NCI-H1694 treated with DMSO at 0.1 percent for 48 hours (cell line): ENCODE data around the gene PDZK1IP1.

ENCODE experiments used
- DNase-seq: peaks from one replicate; lab custom pipeline; 2025; lab: John Stamatoyannopoulos, UW

Gene PDZK1IP1, protein sequence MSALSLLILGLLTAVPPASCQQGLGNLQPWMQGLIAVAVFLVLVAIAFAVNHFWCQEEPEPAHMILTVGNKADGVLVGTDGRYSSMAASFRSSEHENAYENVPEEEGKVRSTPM

GRCh38 chr1:47189844-47190508, at the start of gene PDZK1IP1:
TSS of gene PDZK1IP1 (minus strand) at chr1:47190036. CDS start at chr1:47189932, 104 bp downstream.
- no peak for DNase-seq

DNA sequence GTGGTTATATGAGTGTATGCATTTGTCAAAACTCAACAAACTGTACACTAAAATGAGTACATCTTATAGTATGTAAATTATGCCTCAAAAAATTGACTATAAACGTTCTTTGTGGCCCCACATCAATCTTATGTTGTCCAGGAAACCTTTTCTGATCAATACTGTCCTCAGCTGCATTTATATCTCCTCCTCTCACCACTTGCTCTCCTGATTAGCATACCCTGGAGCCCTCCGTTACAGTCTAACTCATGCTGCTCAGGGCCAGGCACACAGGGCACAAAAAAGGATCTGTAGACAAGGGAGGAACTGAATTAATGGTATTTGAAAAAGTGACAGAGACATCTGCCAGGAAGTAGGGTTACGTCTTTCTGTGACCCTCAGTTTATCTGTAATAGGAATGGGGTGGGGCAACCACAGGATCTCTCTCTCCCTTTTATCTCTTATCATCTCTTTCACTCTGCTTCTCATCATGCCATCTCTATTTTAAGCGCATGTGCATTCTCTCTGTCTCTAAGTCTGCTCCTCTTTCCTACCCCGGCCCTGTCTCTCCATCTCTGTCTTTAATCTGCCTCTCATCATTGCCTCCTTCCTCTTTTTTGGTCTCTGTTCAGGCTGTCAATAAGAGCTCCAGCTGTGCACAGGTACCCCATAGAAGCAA, 49.2 kb upstream of the PDZK1IP1 start:
- DNase-seq, result no peak

- DNase-seq, result no peak
Measured at GRCh38 chr1:47235806-47236205, 46.0 kb upstream of the PDZK1IP1 start.

- DNase-seq, result no peak
Measured at GRCh38 chr1:47235241-47235681, 45.4 kb upstream of the PDZK1IP1 start.

DNA sequence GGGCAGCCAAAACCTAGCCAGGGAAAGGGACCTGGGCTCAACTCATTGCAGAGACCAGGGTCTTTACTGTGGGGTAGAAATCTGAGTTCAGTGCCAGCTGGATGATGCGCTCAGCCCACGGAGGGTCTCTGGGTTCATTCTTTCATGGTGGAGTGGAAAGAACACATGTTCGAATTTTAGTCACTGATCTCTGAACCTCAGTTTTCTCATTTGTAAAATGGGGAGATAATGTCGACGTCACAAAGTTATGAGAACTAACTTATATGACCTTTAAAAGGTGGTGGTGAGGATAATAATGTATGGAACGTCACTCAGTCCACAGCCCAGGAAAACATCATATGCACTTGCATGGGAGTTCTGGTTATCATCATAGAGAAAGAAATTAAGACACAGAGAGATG, 43.4 kb upstream of the PDZK1IP1 start:
- no peak for DNase-seq

GRCh38 chr1:47232187-47232874, 42.5 kb upstream of the PDZK1IP1 start, which contains the start of gene TAL1:
TSS of gene TAL1 (minus strand) at chr1:47232225. CDS start at chr1:47225888, 6,337 bp downstream.
- no peak for DNase-seq

GRCh38 chr1:47231301-47232186, 41.7 kb upstream of the PDZK1IP1 start:
- DNase-seq, result no peak

DNA sequence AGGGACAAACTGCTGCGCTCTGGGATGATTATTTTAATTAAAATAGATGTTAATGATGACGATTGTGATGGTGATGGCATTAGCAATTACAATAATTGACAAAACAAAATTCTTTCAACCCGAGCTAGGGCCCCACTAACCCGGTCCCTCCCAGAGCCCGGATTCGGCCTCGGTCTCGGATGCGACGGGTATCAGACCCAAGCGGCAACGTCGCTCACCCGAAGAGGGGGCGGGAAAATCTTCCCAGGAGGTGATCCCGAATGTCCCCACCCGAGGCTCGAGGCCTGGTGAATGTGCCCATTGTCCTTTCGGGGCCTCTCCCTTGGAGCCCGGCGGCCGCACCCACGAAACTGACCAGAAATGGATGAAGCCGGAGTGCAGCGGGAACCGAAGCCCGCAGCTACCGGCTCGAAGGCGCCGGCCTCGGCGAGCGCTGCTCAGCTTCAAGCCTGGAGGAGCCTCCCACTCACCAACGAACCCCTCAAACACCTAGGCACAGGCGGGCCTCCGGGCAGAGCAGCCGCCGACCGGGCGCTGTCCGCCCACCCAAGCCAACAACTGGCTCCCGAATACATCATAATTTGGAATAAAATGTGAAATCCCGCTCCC, 41.0 kb upstream of the PDZK1IP1 start:
- no peak for DNase-seq

- no peak for DNase-seq
Measured at GRCh38 chr1:47229886-47230691, 40.3 kb upstream of the PDZK1IP1 start.

GRCh38 chr1:47229031-47229885, 39.4 kb upstream of the PDZK1IP1 start:
- no peak for DNase-seq

DNA sequence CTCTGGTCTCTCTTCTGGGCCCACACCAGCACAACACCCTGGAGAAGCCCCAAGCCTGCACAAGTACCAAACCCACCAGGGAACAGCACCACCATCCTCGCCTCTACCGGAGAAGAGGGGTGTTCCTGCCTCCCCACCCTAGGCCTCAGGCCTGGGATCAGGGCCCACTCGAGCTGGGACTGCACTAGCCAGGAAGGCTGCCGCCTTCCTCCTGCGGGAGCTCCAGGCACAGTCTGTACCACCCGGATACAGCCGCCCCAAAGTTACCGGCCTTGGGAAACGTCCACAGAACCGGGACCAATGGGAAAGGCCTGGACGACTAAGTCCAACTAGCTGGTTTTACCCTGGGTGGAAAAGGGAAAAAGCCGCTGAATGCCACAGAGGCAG, 38.8 kb upstream of the PDZK1IP1 start:
- DNase-seq, result no peak

DNA sequence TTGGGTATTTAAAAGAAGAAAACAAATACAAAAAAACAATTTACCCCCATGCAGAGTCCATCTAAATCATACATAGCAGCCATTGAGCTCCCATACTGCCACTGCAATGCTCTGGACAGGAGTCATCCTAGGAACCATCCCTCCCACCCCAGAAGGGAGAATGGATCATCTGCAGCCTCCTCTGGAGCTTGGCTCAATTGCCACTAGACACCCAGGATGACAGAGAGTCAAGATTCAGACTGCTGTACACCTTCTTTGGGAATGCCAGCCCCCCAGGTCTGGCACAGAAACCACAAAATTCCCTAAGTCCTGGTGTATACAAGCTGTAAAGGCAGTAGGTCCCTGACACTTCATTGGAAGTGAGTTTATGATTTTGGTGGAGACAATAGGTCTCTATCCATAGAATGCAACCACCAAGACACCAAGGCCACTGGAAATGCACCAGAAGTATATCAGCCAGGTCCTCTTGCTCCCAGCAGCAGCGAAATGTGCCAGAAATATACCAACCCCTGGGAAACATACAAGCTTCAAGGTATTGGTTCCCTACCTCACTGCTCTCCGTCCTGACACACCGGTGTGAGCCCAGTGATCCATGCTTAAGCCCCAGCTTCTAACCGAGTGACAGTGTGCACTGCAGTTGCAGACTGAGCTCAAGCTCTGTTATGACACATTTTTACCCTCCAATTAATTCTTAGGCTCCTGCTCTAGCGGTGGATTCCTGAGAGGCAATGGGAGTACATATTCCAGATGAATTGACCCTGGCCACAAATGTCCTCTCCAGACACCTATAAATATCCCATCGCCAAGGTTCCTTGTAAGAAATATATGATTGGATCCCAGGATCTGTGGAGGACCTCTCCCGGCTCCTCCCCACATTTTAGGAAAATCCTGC, 37.8 kb upstream of the PDZK1IP1 start:
- no peak for DNase-seq

DNA sequence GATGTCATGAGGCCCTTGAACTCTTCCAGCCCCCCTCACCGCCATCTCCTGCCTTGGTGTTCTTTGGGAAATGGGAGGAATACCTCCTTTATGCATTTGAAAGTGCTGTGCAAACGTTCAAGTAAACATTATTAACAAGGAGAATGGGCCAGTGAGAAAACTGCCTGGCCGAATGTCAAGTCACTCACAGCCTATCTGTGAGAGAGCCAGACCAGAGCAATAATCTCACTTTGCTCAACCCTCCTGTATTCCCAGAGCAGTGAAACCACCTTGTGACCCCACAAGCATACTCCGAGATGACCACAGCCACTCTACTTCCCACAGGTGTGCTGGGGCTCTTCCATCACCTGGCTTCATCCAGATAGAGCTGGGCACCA, 37.0 kb upstream of the PDZK1IP1 start:
- DNase-seq, result no peak

DNA sequence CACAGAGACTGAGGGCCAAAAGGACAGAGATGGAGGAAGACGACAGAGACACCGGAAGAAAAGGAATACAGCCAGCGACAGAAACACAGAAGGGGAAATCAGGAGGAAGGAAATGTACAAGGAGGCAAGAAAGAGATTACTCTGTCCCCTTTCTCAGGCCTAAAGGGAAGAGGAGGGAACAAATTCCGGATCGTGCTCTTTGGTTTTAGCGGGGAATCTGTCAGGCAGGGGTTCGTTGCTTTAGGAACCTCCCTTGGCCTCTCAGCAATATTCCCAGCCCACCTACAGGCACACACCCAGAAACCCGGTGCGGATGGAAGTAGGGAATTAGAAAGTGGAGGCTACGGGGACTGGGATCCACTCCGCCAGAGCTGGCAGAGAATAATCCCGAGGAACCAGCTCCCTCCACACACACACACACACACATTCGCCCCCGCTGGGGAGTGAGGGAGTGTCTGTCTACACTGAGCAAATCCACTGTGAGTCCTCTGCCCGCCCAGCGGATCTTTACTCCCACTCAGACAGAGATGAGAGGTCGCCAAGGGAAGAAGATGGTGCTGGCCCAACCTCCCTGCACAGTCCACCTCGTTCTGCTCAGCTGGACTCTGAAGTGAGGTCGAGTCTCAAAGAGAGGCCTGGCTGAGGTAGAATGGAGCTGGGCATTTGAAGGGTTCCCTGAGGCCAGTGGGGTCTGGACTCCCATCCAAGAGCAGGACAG, 36.4 kb upstream of the PDZK1IP1 start:
- DNase-seq, result no peak

DNA sequence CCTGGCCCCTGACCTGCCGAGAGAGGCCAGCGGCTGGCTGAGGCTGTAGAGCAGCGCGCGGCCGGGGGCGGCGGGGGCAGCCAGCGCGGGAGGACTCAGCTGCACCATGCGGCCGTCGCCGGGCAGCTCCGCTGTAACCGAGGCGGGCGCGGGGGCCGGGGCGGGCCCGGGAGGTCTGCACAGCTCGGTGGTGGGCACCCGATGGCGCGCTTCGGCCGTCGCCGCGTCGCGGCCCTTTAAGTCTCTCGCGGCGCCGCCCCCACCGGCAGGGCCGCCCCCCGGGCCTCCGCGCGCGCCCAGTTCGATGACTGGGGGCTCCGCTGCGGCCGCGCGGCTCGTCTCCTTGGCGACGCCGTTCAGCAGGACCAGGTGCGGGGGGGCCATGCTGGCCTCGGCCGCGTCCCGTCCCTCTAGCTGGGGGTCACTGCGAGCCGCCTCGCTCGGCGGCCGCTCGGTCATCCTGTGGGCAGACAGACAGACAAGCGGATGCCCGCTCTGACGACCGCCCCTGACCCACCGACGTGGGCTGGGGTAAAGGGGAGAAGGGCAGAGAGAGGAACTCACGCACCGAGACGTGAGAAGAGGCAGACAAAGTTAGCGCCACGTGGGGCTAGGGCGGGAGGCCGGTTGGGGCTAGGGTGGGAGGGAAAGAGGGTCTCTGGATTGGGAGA, 35.7 kb upstream of the PDZK1IP1 start:
- DNase-seq, result no peak

- DNase-seq, result no peak
Measured at GRCh38 chr1:47224676-47225399, 35.0 kb upstream of the PDZK1IP1 start.
